Left colon (tissue), 2 donors: ENCODE data around the gene ABLIM1. TPM values are rescaled to one million over a fixed set of nuclear protein-coding genes. Genes with fewer than 3 reads are reported as not detected.
A peak's percentile ranks its signal among the peaks of the same experiment; 100 is the strongest.
"Not testable (repeated sequence)": the region's sequence is repeated elsewhere in the genome, so short reads cannot be mapped to it uniquely, and the experiment has no call there.

Source experiments
- ATAC-seq: fragments of 200-7000 bp; cut with Tn5 transposase; one replicate; pipeline ENCODE4 v1.9.1; 2020; ENCODE audit warnings: mild to moderate bottlenecking, moderate library complexity
- DNase-seq, 2 donors: peaks; one replicate each; pipeline ENCODE4 v3.0.0-alpha.2; 2020
- intact Hi-C, 2 donors: fragments of 100-400 bp; cut with DNase I in 1 of 2; cut with micrococcal nuclease in 1 of 2; formaldehyde crosslinking; loops; one replicate each; pipeline versions ENCODE4 v1.11.2 to v1.14.0; 2022; cut with DNase I, micrococcal nuclease
- long read RNA-seq: library from polyadenylated mRNA; unstranded; transcript quantifications from one replicate; pipeline ENCODE4 v2.0.0, GENCODE V29; 2021
- total RNA-seq, 2 donors: library from RNA; stranded (reverse); fragmentation: NEBNext Ultra II Directional; extraction: Animal tissue kit (Norgen Biotek cat#: 25700); gene quantifications; one replicate each; pipeline ENCODE4 v1.2.1, GENCODE V29; 2021
- donor health status: DM: no; HTN: no; CAD: no.
- donor health status: DM: yes; HTN: yes; CAD: no.

Gene ABLIM1
- total RNA-seq, result 100 to 1,000 TPM; 107 to 118 TPM
- long read RNA-seq, partial matches to known transcripts, result 7 of 72 reads
- long read RNA-seq, other reads (novel, unspliced or antisense), result 65 of 72 reads

GRCh38 chr10:114658175-114658574, at the start of gene ABLIM1:
Gene ABLIM1 (minus strand): TSS chr10:114658275. CDS start chr10:114658200, 75 bp downstream.
- intact Hi-C loops, result no loop called here
- ATAC-seq, result no peak
- no peak for DNase-seq

- DNase-seq (no peak), ATAC-seq (no peak)
- intact Hi-C loops, result loop anchor here in 1 of 2 donors (10.0 kb wide), 2 partner anchors 152 to 242 kb away; no protein-coding TSS in a partner anchor
Measured at GRCh38 chr10:114706458-114707055, 48.5 kb upstream of the ABLIM1 start.

- intact Hi-C loops, result loop anchor here in 1 of 2 donors (10.0 kb wide), 2 partner anchors 150 to 240 kb away; no protein-coding TSS in a partner anchor
- ATAC-seq, result no peak
- DNase-seq, result no peak
Measured at GRCh38 chr10:114704679-114705078, 46.6 kb upstream of the ABLIM1 start.

- DNase-seq (no peak), ATAC-seq (peak; percentile 64)
- intact Hi-C loops, result loop anchor here in 1 of 2 donors (10.0 kb wide), 2 partner anchors 149 to 239 kb away; no protein-coding TSS in a partner anchor
Measured at GRCh38 chr10:114703377-114704107, 45.5 kb upstream of the ABLIM1 start.

- ATAC-seq (no peak), DNase-seq (no peak)
- intact Hi-C loops, result no loop called here
Measured at GRCh38 chr10:114698271-114699061, 40.4 kb upstream of the ABLIM1 start.

- DNase-seq, result no peak
- intact Hi-C loops, result no loop called here
- no peak for ATAC-seq
Measured at GRCh38 chr10:114697061-114697598, 39.1 kb upstream of the ABLIM1 start.

GRCh38 chr10:114696301-114696700, 38.2 kb upstream of the ABLIM1 start:
- ATAC-seq, intact Hi-C loops, DNase-seq: not testable (repeated sequence)

- intact Hi-C loops, result no loop called here
- DNase-seq (peak in 1 of 2 donors; percentile 51), ATAC-seq (peak; percentile 74)
Measured at GRCh38 chr10:114694752-114695151, 36.7 kb upstream of the ABLIM1 start.

- ATAC-seq (peak; percentile 36), DNase-seq (no peak)
- intact Hi-C loops, result no loop called here
Measured at GRCh38 chr10:114694062-114694461, 36.0 kb upstream of the ABLIM1 start.

GRCh38 chr10:114691442-114691941, 33.4 kb upstream of the ABLIM1 start:
- intact Hi-C loops, result no loop called here
- ATAC-seq (no peak), DNase-seq (no peak)

GRCh38 chr10:114688786-114689185, 30.7 kb upstream of the ABLIM1 start:
- no peak for DNase-seq
- intact Hi-C loops, result no loop called here
- ATAC-seq, result no peak

GRCh38 chr10:114687459-114687858, 29.4 kb upstream of the ABLIM1 start:
- intact Hi-C loops, result no loop called here
- no peak for ATAC-seq

GRCh38 chr10:114686013-114686412, 27.9 kb upstream of the ABLIM1 start:
- intact Hi-C loops, result no loop called here
- ATAC-seq (no peak), DNase-seq (no peak)

More at GRCh38 chr10:114687459-114687858, 29.4 kb upstream of the ABLIM1 start:
- DNase-seq, result no peak

GRCh38 chr10:114685456-114685855, 27.4 kb upstream of the ABLIM1 start:
- peak; percentile 2 for ATAC-seq
- intact Hi-C loops, result no loop called here
- DNase-seq, result no peak

- DNase-seq (peak in 1 of 2 donors; percentile 34), ATAC-seq (peak; percentile 90)
- intact Hi-C loops, result no loop called here
Measured at GRCh38 chr10:114684822-114685209, 26.7 kb upstream of the ABLIM1 start.

GRCh38 chr10:114684084-114684821, 26.2 kb upstream of the ABLIM1 start:
- ATAC-seq (peak; percentile 92), DNase-seq (peak; percentile 77 to 84)
- intact Hi-C loops, result no loop called here

- intact Hi-C loops, result no loop called here
- DNase-seq (no peak), ATAC-seq (no peak)
Measured at GRCh38 chr10:114683593-114683992, 25.5 kb upstream of the ABLIM1 start.

- intact Hi-C loops, result no loop called here
- ATAC-seq, result no peak
Measured at GRCh38 chr10:114683162-114683561, 25.1 kb upstream of the ABLIM1 start.

More at GRCh38 chr10:114683162-114683561, 25.1 kb upstream of the ABLIM1 start:
- no peak for DNase-seq
